ENCODE results near the gene FGFR4.

The FGFR4 gene

GRCh38 chr5:177103523-177104253, 17.0 kb downstream of the FGFR4 start:
- no peak for DNase-seq

GRCh38 chr5:177105691-177106476, 19.2 kb downstream of the FGFR4 start:
- DNase-seq: no peak

GRCh38 chr5:177107159-177107558, 20.4 kb downstream of the FGFR4 start:
- no peak for DNase-seq

- no peak for DNase-seq
Measured at GRCh38 chr5:177109810-177110209, 23.1 kb downstream of the FGFR4 start.

- DNase-seq: no peak
Measured at GRCh38 chr5:177111720-177112394, 25.1 kb downstream of the FGFR4 start.

GRCh38 chr5:177112589-177113220, 26.0 kb downstream of the FGFR4 start:
- DNase-seq: no peak

- DNase-seq: peak; percentile 37
Measured at GRCh38 chr5:177113566-177114424, 27.1 kb downstream of the FGFR4 start.

GRCh38 chr5:177116631-177117373, 30.1 kb downstream of the FGFR4 start:
- no peak for DNase-seq

- DNase-seq: no peak
Measured at GRCh38 chr5:177117441-177118045, 30.8 kb downstream of the FGFR4 start.

- no peak for DNase-seq
Measured at GRCh38 chr5:177122566-177122965, 35.9 kb downstream of the FGFR4 start.

GRCh38 chr5:177123789-177124485, 37.2 kb downstream of the FGFR4 start:
- no peak for DNase-seq

GRCh38 chr5:177124486-177124991, 37.8 kb downstream of the FGFR4 start:
- DNase-seq: no peak

- DNase-seq: no peak
Measured at GRCh38 chr5:177126771-177127170, 40.1 kb downstream of the FGFR4 start.

- DNase-seq: no peak
Measured at GRCh38 chr5:177128551-177128981, 41.9 kb downstream of the FGFR4 start.

- DNase-seq: no peak
Measured at GRCh38 chr5:177130211-177131018, 43.7 kb downstream of the FGFR4 start.

GRCh38 chr5:177131019-177131320, 44.3 kb downstream of the FGFR4 start:
- no peak for DNase-seq

GRCh38 chr5:177131352-177132135, 44.8 kb downstream of the FGFR4 start:
- no peak for DNase-seq

Measured in NCI-H187 treated with DMSO at 0.1 percent for 48 hours (cell line).